A673 (cell line): ENCODE results near the gene PSD. TPM values are rescaled to one million over a fixed set of nuclear protein-coding genes. Genes with fewer than 3 reads are reported as not detected.

ENCODE experiments used
- BruUV-seq: library from RNA; stranded (reverse); fragments of 400-500 nt; replicated peaks from 2 replicates; lab custom pipeline; 2021; lab: Mats Ljungman, UMichigan
- CTCF ChIA-PET: fragments of 300-600 bp; sonication (Branson Sonifier 250); formaldehyde crosslinking; loops from one replicate; lab custom pipeline; 2022; ENCODE audit warnings: antibody characterized with exemption; lab: Charles Lee
- POLR2A ChIA-PET: fragments of 300-600 bp; sonication (Branson Sonifier 250); formaldehyde crosslinking; loops from one replicate; lab custom pipeline; 2022; ENCODE audit warnings: antibody characterized with exemption; ENCODE audit not compliant: low non-redundant PET; lab: Charles Lee
- DNase-seq: peaks from one replicate; pipeline ENCODE4 v3.0.0-alpha.2; 2015; ENCODE audit warnings: low spot score
- H3K27ac ChIP-seq: fragments of 200-600 bp; sonication (generic); 2 replicates; pipeline ENCODE4 v1.5.1; 2016; ENCODE audit warnings: mixed run types, low read depth, mild to moderate bottlenecking, mixed read lengths, antibody characterized with exemption, low read length; ENCODE audit not compliant: poor library complexity, severe bottlenecking
- H3K27me3 ChIP-seq: fragments of 200-600 bp; sonication (generic); replicated peaks from 2 replicates; pipeline ENCODE4 v1.6.1; 2017; ENCODE audit warnings: mixed run types, low read depth, mild to moderate bottlenecking, mixed read lengths, antibody characterized with exemption, low read length; ENCODE audit not compliant: insufficient read depth, poor library complexity
- H3K36me3 ChIP-seq: fragments of 200-600 bp; sonication (generic); 2 replicates; pipeline ENCODE4 v1.6.1; 2016; ENCODE audit warnings: mixed run types, mild to moderate bottlenecking, mixed read lengths, antibody characterized with exemption, low read length; ENCODE audit not compliant: insufficient read depth, poor library complexity, severe bottlenecking
- H3K4me1 ChIP-seq: fragments of 200-600 bp; sonication (generic); 2 replicates; pipeline ENCODE4 v1.6.1; 2017; ENCODE audit warnings: mixed run types, mild to moderate bottlenecking, mixed read lengths, antibody characterized with exemption, low read length; ENCODE audit not compliant: insufficient read depth, poor library complexity, severe bottlenecking
- H3K4me3 ChIP-seq: fragments of 200-600 bp; sonication (generic); 2 replicates; pipeline ENCODE4 v1.5.1; 2016; ENCODE audit warnings: low read depth, mixed run types, mild to moderate bottlenecking, mixed read lengths, low read length; ENCODE audit not compliant: poor library complexity, severe bottlenecking
- H3K9me3 ChIP-seq: fragments of 200-600 bp; sonication (generic); 2 replicates; pipeline ENCODE4 v1.6.1; 2016; ENCODE audit warnings: mixed run types, low read depth, mild to moderate bottlenecking, mixed read lengths, antibody characterized with exemption, low read length; ENCODE audit not compliant: poor library complexity, severe bottlenecking
- CTCF ChIP-seq: fragments of 300-800, 200-600 bp; sonication (generic); conservative IDR thresholded peaks from 2 replicates; pipeline ENCODE4 v1.5.1; 2017; ENCODE audit warnings: low read depth, mild to moderate bottlenecking, antibody characterized with exemption, low read length, moderate library complexity, mixed read lengths
- EZH2 ChIP-seq: fragments of 200-600 bp; sonication (generic); IDR thresholded peaks from 2 replicates; pipeline ENCODE4 v1.6.1; 2017; ENCODE audit warnings: borderline replicate concordance, low read depth, mild to moderate bottlenecking, mixed read lengths, antibody characterized with exemption, low read length; ENCODE audit not compliant: poor library complexity, severe bottlenecking
- intact Hi-C: fragments of 100-400 bp; cut with micrococcal nuclease; formaldehyde crosslinking; loops from one replicate; pipeline ENCODE4 v1.10.0; 2022; ENCODE audit not compliant: unreplicated experiment
- total RNA-seq: library from RNA; stranded (reverse); gene quantifications from 2 replicates; pipeline ENCODE4 v1.2.3, GENCODE V29; 2021

Gene PSD
- total RNA-seq, 1 experiment from 2014 or later = 5.8 TPM

- H3K9me3 ChIP-seq = no peaks in the 10 kb centered on the region
- H3K27ac ChIP-seq = no peak overlapping the region
- no peaks in the 10 kb centered on the region for H3K36me3 ChIP-seq
- BruUV-seq = no TSS peak
- CTCF ChIA-PET = no interaction called here
- POLR2A ChIA-PET = no interaction called here
- no peak for TF ChIP-seq EZH2
- no peak for TF ChIP-seq CTCF
- H3K4me3 ChIP-seq = no peak overlapping the region
- intact Hi-C loops = no loop called here
- peaks cover 18% of the 10 kb centered on the region for H3K4me1 ChIP-seq
- no peaks in the 10 kb centered on the region for H3K27me3 ChIP-seq
- no peak for DNase-seq
These were observed 3.8 kb downstream of the PSD start for GRCh38 chr10:102414749-102415148.

DNA sequence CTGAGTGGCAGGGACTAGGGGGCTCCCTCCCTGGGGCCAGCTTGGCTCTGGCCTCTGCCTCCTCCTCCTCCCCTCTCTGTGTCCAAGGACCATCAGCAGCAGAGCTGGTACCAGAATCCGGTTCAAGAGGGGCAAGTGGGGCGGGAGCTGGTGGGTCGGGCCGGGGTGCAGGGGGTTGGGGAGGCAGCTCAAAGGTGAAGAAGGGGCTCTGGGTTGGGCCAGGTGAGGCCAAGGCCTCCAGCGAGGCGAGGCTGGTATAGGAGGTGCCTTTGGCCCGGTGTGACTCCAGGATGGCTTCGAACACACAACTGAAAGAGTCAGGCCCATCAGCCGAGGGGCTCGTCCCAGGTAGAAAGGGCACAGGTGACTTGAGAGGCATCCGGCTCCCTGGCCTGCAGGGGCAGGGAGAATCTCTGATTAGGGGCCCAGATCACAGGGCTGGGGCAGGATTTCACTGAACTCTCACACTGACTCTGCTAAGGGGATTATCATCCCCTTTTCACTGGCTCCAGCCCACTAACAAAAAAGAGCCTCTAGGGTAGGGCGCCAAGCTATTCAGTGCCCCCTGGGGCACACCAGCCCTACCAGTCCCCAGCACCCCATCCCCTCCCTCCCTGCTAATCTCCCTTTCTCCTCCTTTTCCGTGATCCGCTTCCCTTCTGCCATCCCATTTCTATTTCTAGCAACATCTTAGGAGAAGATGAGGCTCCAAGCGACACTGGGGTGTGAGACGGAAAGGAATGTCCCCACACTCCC is 4.6 kb downstream of the PSD start:
- no peaks in the 10 kb centered on the region for H3K9me3 ChIP-seq
- CTCF ChIA-PET = no interaction called here
- POLR2A ChIA-PET = interaction anchor here (0.5 kb wide), 1 partner anchor 11 kb away, joined by 4 read pairs; no protein-coding TSS in a partner anchor
- no peak for DNase-seq
- no peak for TF ChIP-seq CTCF
- TF ChIP-seq EZH2 = no peak
- H3K27me3 ChIP-seq = no peaks in the 10 kb centered on the region
- no peaks in the 10 kb centered on the region for H3K36me3 ChIP-seq
- peaks cover 19% of the 10 kb centered on the region for H3K4me1 ChIP-seq
- no peak overlapping the region for H3K4me3 ChIP-seq
- intact Hi-C loops = no loop called here
- no TSS peak for BruUV-seq
- H3K27ac ChIP-seq = no peak overlapping the region

DNA sequence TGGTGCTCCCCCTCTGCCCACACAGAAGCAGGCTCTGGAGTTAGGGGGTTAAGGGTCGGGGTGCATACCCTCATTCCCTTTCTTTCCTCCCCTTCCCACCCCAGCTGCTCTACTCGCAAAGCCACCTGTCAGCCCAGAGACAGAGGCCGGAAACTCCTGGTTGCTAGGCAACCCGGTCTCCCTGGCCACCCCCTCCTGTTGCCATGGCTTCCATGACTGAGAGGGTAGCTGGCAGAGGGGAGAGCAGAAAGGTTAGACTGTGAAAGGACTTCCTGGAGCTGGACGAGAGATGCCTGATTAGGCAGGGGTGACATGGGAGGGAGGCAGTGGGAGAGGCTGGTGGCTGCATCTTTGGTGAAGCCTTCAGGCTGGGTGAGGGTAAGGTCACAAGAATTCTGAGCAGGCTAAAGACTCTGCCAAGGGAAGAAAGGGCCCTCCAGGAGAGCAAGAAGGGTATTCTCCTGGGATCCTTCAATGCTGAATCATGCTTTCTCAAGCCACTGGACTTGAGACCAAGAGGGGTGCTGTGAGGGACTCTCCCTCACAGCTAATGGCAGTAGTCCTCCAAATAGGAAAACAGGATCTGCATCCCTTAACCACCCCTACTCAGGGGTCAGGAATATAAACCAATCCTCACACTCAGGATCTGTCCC is 5.4 kb downstream of the PSD start:
- TF ChIP-seq EZH2 (no peak), CTCF (no peak)
- Histone ChIP-seq H3K9me3 (no peaks in the 10 kb centered on the region), H3K27me3 (no peaks in the 10 kb centered on the region), H3K4me1 (peaks cover 22% of the 10 kb centered on the region), H3K4me3 (no peak overlapping the region), H3K27ac (no peak overlapping the region), H3K36me3 (no peaks in the 10 kb centered on the region)
- intact Hi-C loops = no loop called here
- ChIA-PET POLR2A (interaction anchor here (0.5 to 0.6 kb wide), 2 partner anchors 11 to 28 kb away, joined by 4 to 5 read pairs; no protein-coding TSS in a partner anchor), CTCF (no interaction called here)
- no peak for DNase-seq
- BruUV-seq = no TSS peak
